Activated CD8-positive, alpha-beta T cell treated with anti-CD3 and anti-CD28 coated beads for 36 hours (primary cell): ENCODE results near the gene BICDL1. TPM values are rescaled to one million over a fixed set of nuclear protein-coding genes. Genes with fewer than 3 reads are reported as not detected.
A peak's percentile ranks its signal among the peaks of the same experiment; 100 is the strongest.

ENCODE experiments used
- ATAC-seq: fragments of 200-7000 bp; cut with Tn5 transposase; one replicate; pipeline ENCODE4 v1.10.0; 2021; ENCODE audit warnings: mild to moderate bottlenecking, moderate library complexity
- CTCF ChIA-PET: fragments of 350-600 bp; sonication (Branson Sonifier 250); formaldehyde crosslinking; loops from one replicate; lab custom pipeline; 2021; ENCODE audit warnings: antibody characterized with exemption; lab: Charles Lee
- POLR2A ChIA-PET: fragments of 350-600 bp; sonication (Branson Sonifier 250); formaldehyde crosslinking; loops from one replicate; lab custom pipeline; 2021; ENCODE audit warnings: antibody characterized with exemption; lab: Charles Lee
- DNase-seq: peaks from one replicate; pipeline ENCODE4 v3.0.0-alpha.2; 2020
- H3K27ac Mint-ChIP-seq: one replicate; pipeline ENCODE4 v1.8.0; 2021; ENCODE audit warnings: mild to moderate bottlenecking, mixed read lengths
- H3K27me3 Mint-ChIP-seq: one replicate; pipeline ENCODE4 v1.8.0; 2021; ENCODE audit warnings: mixed read lengths
- H3K36me3 Mint-ChIP-seq: one replicate; pipeline ENCODE4 v1.8.0; 2021; ENCODE audit warnings: low read depth, mixed read lengths
- H3K4me1 Mint-ChIP-seq: one replicate; pipeline ENCODE4 v1.8.0; 2021; ENCODE audit warnings: low read depth, mixed read lengths
- H3K4me3 Mint-ChIP-seq: one replicate; pipeline ENCODE4 v1.8.0; 2021; ENCODE audit warnings: mild to moderate bottlenecking, moderate library complexity, mixed read lengths
- H3K9me3 Mint-ChIP-seq: one replicate; pipeline ENCODE4 v1.8.0; 2021; ENCODE audit warnings: mixed read lengths
- intact Hi-C: fragments of 100-400 bp; cut with micrococcal nuclease; formaldehyde crosslinking; loops from one replicate; pipeline ENCODE4 v1.10.0; 2022
- total RNA-seq, 2 experiments: library from RNA; stranded (reverse); gene quantifications; one replicate each; pipeline ENCODE4 v1.2.3, GENCODE V29; 2021
- TF ChIP-seq, protein P1 (sequence below): fragments of 200-600 bp; IDR thresholded peaks from one replicate; pipeline ENCODE4 v1.8.0; 2022; ENCODE audit warnings: antibody characterized with exemption, mild to moderate bottlenecking

The BICDL1 gene
- total RNA-seq, 2 experiments from 2014 or later, result 103 to 107 TPM

DNA sequence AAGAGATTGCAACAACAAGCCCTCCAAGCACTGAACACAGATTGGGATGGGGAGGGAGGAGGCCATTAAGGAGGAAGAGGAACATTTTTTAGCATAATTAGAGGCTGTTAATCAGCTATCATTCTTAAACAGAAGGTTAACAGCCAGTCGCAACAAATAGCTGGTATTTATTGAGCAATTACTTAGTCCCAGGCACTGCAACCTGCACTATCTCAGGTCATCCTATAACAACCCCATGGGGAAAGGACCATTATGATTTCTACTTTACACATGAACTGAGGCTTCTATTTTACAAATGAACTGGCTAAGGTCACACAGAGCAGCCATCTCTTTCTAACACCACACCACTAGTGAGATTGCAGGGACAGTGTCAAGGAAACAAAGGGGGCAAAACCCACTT, 117.1 kb downstream of the BICDL1 start:
- DNase-seq, result no peak
- peaks cover 24% of the 10 kb centered on the region for H3K36me3 Mint-ChIP-seq
- TF ChIP-seq, protein P1, sequence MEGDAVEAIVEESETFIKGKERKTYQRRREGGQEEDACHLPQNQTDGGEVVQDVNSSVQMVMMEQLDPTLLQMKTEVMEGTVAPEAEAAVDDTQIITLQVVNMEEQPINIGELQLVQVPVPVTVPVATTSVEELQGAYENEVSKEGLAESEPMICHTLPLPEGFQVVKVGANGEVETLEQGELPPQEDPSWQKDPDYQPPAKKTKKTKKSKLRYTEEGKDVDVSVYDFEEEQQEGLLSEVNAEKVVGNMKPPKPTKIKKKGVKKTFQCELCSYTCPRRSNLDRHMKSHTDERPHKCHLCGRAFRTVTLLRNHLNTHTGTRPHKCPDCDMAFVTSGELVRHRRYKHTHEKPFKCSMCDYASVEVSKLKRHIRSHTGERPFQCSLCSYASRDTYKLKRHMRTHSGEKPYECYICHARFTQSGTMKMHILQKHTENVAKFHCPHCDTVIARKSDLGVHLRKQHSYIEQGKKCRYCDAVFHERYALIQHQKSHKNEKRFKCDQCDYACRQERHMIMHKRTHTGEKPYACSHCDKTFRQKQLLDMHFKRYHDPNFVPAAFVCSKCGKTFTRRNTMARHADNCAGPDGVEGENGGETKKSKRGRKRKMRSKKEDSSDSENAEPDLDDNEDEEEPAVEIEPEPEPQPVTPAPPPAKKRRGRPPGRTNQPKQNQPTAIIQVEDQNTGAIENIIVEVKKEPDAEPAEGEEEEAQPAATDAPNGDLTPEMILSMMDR, result no peak
- CTCF ChIA-PET, result no interaction called here
- H3K9me3 Mint-ChIP-seq, result no peaks in the 10 kb centered on the region
- no peaks in the 10 kb centered on the region for H3K27me3 Mint-ChIP-seq
- intact Hi-C loops, result no loop called here
- POLR2A ChIA-PET, result no interaction called here
- H3K4me3 Mint-ChIP-seq, result no peak overlapping the region
- H3K4me1 Mint-ChIP-seq, result peaks cover 42% of the 10 kb centered on the region
- ATAC-seq, result no peak
- H3K27ac Mint-ChIP-seq, result no peak overlapping the region

DNA sequence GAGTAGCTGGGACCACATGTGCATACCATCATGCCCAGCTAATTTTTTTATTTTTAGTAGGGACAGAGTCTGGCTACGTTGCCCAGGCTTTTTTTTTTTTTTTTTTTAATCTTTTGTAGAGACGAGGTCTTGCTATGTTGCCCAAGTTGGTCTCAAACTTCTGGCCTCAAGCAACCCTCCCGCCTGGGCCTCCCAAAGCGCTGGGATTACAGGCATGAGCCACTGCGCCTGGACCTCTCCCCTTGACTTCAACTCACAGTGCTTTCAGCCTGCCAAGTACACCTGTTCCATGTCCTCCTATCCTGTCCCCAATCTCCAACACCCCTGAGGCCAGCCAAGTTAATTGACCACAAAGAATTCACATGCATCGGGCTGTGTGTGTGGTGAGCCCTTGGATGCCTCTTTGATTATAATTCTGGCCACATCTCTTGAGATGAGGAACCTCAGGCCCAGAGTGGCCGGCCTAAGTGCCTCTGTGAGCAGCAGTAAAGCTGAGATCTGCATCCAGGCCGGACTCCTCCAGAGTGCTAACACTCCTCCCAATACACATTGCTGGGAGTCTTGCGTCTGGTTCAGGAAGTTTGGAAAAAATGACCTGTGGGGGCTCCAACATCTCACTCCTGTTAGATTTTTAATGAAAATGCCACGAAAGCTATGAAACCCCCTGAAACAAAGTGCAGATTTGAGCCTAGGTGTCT, 120.7 kb downstream of the BICDL1 start:
- DNase-seq, result no peak
- H3K27me3 Mint-ChIP-seq, result no peaks in the 10 kb centered on the region
- peak overlapping the region; percentile 88 for H3K27ac Mint-ChIP-seq
- TF ChIP-seq, protein P1, result no peak
- no peaks in the 10 kb centered on the region for H3K9me3 Mint-ChIP-seq
- intact Hi-C loops, result loop anchor here (10.0 kb wide), 1 partner anchor 95 kb away; no protein-coding TSS in a partner anchor
- no peak for ATAC-seq
- ChIA-PET CTCF (interaction anchor here (0.6 kb wide), 1 partner anchor 14 kb away, joined by 3 read pairs; no protein-coding TSS in a partner anchor), POLR2A (interaction anchor here (0.9 to 1.5 kb wide), 2 partner anchors 9 to 13 kb away, joined by 3 to 6 read pairs; no protein-coding TSS in a partner anchor)
- H3K36me3 Mint-ChIP-seq, result peaks cover 39% of the 10 kb centered on the region
- no peak overlapping the region for H3K4me3 Mint-ChIP-seq
- H3K4me1 Mint-ChIP-seq, result peaks cover 50% of the 10 kb centered on the region

DNA sequence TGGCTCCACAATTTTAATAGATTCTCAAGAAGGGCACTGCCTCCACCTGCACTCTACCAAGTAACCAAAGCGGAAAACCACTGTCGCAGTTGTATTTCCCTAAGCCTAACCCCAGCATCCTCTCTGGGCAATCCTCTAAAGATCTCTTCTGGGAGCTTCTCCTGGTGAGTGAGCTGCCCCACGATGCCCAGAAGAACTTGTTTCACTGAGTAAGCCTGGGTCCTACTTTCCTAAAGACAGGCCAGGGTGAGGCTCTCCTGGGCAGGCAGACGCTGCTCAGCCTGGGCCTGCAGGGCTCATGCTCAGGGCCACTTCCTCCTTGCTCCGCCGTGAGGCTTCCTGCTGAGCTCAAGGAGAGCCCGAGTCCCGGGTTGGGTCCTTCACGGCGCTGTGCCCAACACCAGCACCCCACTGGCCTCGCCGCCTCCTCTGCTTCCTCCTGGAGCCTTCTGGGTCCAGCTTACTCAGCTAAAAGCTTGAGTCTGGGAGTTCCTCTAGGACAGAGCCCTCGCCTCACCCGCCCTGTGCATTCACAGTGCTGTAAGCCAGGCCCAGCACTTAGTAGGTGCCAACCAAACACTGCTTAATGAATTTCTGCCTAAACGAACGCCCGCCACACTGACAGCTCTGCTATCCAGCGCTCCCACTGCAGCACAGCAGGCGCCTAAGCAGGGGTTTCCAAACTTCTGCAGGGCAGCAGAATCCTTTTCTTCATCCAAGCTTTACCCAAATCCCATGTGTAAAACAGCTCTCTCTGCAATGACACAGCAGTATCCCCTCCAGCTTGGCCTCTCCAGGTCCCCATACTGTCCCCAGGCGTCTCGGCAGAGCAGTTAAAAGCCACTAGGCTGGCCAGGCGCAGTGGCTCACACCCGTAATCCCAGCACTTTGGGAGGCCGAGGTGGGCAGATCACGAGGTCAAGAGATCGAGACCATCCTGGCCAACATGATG, 121.8 kb downstream of the BICDL1 start:
- peak; percentile 86 for ATAC-seq
- intact Hi-C loops, result loop anchor here (10.0 kb wide), 1 partner anchor 96 kb away; no protein-coding TSS in a partner anchor
- Mint-ChIP-seq H3K4me3 (peak overlapping the region; percentile 59), H3K4me1 (peaks cover 55% of the 10 kb centered on the region), H3K27me3 (no peaks in the 10 kb centered on the region), H3K27ac (peak overlapping the region; percentile 88), H3K9me3 (no peaks in the 10 kb centered on the region), H3K36me3 (peaks cover 40% of the 10 kb centered on the region)
- DNase-seq, result peak; percentile 65
- CTCF ChIA-PET, result interaction anchor here (0.7 to 1.2 kb wide), 4 partner anchors 24 to 155 kb away, joined by 3 read pairs; partner anchors contain the start of gene PXN
- POLR2A ChIA-PET, result interaction anchor here (0.8 to 1.5 kb wide), 5 partner anchors 9 to 104 kb away, joined by 3 to 6 read pairs (median 4); no protein-coding TSS in a partner anchor
- TF ChIP-seq, protein P1, result no peak

DNA sequence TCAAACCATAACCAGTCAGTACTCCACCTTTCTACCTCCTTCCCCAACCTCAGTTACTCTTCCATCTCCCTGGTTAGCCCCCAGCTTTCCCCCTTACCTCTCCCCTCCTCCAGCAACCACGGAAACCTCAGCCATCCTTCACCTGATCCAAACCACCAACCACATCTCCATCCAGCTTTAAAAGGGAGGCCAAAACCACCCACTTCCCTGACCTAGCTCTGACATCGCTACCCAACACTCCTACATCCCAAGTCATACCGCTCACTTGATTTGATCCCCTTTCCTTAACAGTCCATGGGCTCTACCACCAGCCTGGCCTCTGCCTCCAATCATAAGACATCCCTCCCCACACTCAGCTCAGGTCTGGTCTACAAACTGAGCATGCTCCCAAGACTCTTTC, 126.0 kb downstream of the BICDL1 start:
- peaks cover 60% of the 10 kb centered on the region for H3K4me1 Mint-ChIP-seq

More for the DNA sequence above, 126.0 kb downstream of the BICDL1 start:
- intact Hi-C loops, result loop anchor here (5.0 to 10.0 kb wide), 2 partner anchors 82 to 100 kb away; no protein-coding TSS in a partner anchor
- H3K27me3 Mint-ChIP-seq, result no peaks in the 10 kb centered on the region
- ATAC-seq, result no peak
- H3K36me3 Mint-ChIP-seq, result peaks cover 42% of the 10 kb centered on the region
- TF ChIP-seq, protein P1, result no peak
- H3K4me3 Mint-ChIP-seq, result peak overlapping the region; percentile 98
- ChIA-PET POLR2A (interaction anchor here (1.0 to 6.1 kb wide), 8 partner anchors 8 to 177 kb away, joined by 3 to 47 read pairs (median 6); partner anchors contain the start of genes RNU4-1 and RNU4-2), CTCF (no interaction called here)
- no peak for DNase-seq
- peak overlapping the region; percentile 2 for H3K27ac Mint-ChIP-seq
- H3K9me3 Mint-ChIP-seq, result no peaks in the 10 kb centered on the region
